ENCODE measurements around the gene SPAG17.

Gene SPAG17

GRCh38 chr1:118185084-118185832 lies at the start of gene SPAG17:
SPAG17 (minus strand) TSS chr1:118185228; CDS start chr1:118185157, 71 bp downstream.
- no peak for DNase-seq (ENCODE audit: low read depth)

DNA sequence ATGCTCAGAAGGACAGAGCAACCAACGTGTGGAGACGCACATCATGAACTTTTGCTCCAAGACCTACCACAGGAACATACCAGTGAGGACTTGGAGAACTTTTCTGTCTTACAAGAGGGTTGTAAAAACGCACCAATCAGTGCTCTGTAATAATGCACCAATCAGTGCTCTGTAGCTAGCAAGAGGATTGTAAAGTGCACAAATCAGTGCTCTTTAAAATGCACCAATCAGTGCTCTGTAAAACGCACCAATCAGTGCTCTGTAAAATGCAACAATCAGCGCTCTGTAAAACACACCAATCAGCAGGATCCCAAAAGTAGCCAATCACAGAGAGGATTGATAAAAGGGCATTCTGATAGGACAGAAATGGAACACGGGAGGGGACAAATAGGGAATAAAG lies 40.4 kb upstream of the SPAG17 start:
- DNase-seq (ENCODE audit: low read depth) = no peak

DNA sequence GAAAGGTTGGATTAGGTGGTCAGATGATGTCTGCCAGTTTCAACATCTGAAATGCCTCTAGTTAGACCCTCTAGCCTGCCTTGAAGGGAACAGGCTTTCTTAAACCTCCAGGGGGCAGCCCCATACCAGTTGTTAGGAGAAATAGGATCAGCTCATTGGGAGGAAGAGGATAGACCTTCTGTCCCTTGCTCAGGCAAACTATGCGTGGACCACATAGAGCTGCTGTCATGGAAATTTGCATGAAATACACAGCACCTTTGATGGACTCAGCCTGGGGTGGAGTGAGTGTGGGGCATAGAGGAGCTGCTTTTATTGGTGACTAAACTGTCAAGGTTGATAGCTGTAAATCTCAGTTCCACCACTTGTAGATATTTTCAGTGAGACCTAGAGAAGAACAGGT lies 38.4 kb upstream of the SPAG17 start:
- DNase-seq (ENCODE audit: low read depth) = no peak

DNA sequence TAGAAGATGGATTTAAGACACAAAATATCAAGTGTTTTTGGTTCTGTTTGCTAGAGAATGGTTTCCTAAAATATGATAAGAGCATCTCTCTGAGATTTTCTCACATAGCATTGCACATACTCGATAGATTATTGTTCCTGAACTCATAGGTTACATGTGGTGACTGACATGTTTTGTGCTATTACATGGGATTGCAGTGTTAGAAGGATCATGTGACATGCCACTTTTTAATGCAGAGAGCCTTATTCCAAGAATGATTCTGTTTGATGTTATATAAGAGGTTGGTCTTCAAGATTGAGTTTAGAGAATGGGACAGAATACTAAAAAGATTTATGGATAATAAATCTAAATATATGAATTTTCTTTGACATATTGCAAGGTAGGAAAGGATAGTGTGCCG lies 34.4 kb upstream of the SPAG17 start:
- DNase-seq (ENCODE audit: low read depth) = no peak

- no peak for DNase-seq (ENCODE audit: low read depth)
These were observed 32.3 kb upstream of the SPAG17 start for GRCh38 chr1:118217141-118217838.

GRCh38 chr1:118214866-118215265 lies 29.8 kb upstream of the SPAG17 start:
- no peak for DNase-seq (ENCODE audit: low read depth)

GRCh38 chr1:118210723-118211110 lies 25.7 kb upstream of the SPAG17 start:
- no peak for DNase-seq (ENCODE audit: low read depth)

DNA sequence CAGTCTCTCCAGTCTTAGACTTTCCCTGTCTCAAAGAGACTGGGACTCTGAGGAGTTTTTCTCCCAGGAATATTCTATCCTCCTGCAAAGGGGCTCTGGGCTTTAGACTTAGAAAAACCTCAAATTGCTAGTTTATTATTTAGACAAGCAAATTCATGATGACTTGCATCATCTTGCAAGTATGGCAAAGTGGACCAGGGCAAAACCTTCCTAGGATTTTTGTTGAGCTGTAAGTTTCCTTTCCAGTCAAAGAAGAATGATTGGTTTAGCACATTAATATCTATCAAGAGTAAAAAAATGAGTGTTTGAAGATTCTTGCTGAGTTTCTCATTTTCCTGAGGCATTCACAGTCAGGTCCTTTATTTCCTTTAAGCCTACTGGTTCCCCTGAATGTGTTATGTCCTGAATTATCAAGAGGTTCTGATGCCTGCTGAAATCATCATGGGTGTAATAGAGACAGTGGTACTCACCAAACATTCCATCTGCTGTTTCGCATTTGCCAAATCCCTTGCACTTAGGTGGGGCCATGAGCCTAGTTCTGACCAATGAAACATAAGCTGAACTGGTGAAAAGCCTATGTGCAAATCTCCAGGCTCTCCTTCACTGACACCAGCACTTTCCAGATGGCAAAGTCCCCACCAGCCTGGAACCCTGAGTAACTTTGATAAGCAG lies 25.2 kb upstream of the SPAG17 start:
- no peak for DNase-seq (ENCODE audit: low read depth)

- DNase-seq (ENCODE audit: low read depth) = no peak
These were observed 24.6 kb upstream of the SPAG17 start for GRCh38 chr1:118209648-118210047.

- DNase-seq (ENCODE audit: low read depth) = no peak
These were observed 21.9 kb upstream of the SPAG17 start for GRCh38 chr1:118206966-118207365.

- DNase-seq (ENCODE audit: low read depth) = no peak
These were observed 19.6 kb upstream of the SPAG17 start for GRCh38 chr1:118204648-118205047.

- DNase-seq (ENCODE audit: low read depth) = no peak
These were observed 19.1 kb upstream of the SPAG17 start for GRCh38 chr1:118204105-118204504.

DNA sequence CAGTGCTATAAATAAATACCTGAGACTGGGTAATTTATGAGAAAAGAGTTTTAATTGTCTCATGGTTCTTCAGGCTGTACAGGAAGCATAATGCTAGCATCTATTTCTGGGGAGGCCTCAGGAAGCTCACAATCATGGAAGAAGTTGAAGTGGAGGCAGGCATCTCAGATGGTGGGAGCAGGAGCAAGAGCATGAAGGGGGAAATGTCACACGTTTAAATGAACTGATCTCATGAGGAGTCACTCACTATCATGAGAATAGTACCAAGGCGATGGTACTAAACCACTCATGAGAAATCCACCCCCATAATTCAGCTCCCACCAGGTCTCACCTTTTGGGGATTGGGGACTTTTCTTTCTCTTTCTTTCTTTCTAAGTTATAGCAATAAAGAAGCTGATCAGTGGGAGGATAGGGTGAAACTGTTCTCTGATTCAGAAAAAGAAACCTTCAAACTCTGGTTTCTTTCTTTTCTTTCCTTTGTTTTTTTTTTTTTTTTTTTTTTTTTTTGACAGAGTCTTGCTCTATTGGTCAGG lies 17.1 kb upstream of the SPAG17 start:
- DNase-seq (ENCODE audit: low read depth) = no peak

DNA sequence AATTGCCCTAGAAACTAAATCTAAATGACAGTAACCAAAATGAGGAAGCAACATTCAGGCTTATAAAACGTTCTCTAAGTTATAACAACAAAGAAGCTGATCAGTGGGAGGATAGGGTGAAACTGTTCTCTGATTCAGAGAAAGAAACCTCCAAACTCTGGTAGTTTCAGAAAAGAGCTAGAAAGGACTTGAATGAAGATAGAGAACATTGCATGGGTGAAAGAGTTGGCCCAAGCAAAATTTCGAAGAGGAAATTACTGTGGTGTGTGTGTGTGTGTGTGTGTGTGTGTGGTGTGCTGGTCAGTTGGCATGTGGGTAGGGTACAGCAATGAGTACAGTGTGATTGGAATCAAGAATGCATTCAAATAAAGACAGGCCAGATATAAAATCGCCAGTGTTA lies 16.5 kb upstream of the SPAG17 start:
- no peak for DNase-seq (ENCODE audit: low read depth)

- DNase-seq (ENCODE audit: low read depth) = no peak
These were observed 15.8 kb upstream of the SPAG17 start for GRCh38 chr1:118200836-118201235.

DNA sequence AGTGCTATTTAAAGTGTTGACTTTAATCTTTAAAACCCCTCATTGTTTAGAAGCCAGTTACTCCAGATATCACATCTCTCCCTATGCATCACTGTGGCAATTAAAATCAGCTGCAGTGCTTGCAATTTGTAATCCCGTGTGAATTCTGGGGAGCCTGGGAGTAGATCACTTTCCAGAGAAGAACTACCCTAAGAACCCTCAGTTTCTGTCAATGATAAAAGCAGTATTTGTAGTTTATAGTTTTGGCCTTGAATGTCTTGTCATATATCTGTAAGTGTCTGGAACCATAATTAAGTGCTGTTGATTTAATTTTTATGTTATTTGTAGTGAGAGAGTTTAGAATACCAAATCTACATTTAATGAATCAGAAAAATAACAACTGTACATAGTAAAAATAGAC lies 5.5 kb upstream of the SPAG17 start:
- no peak for DNase-seq (ENCODE audit: low read depth)

- DNase-seq (ENCODE audit: low read depth) = no peak
These were observed 4.5 kb upstream of the SPAG17 start for GRCh38 chr1:118189564-118189963.

- DNase-seq (ENCODE audit: low read depth) = no peak
These were observed 3.4 kb upstream of the SPAG17 start for GRCh38 chr1:118188411-118188810.

DNA sequence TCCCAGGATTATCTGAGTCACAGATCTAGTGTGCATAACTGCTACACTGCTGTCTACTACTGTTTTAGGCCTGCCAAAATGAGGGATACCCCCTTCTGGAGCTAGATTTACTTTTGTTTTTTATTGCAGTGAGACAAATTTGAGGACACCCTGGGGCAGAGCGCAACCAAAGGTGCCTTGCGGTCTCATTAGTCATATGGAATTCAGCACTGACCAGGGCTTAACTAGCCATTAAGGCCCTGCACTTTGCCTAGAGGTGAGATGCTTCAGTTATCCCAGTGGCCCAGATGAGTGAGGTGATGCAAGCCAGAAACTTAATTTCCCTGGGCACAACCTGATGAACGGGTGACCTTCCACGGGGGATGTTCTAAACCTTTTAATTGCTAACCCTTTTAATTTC lies 998 bp upstream of the SPAG17 start:
- DNase-seq (ENCODE audit: low read depth) = no peak

DNA sequence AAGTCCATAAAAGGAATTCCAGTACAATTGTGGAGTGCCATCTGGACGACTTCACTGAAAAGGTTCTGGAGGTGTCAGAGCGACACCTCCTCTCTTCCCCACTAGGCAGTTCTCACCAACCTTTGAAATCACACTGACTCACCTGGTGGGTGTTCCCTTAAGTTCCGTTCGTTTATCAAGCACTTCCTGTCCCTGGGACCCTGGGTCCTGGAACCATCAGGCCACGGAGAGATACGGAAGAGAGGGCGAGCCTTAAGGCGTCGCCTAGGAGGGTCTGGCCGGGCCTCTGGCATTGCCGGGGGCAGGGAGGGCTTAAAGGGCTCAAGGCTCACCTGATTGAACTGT lies 317 bp downstream of the SPAG17 start:
- no peak for DNase-seq (ENCODE audit: low read depth)

DNA sequence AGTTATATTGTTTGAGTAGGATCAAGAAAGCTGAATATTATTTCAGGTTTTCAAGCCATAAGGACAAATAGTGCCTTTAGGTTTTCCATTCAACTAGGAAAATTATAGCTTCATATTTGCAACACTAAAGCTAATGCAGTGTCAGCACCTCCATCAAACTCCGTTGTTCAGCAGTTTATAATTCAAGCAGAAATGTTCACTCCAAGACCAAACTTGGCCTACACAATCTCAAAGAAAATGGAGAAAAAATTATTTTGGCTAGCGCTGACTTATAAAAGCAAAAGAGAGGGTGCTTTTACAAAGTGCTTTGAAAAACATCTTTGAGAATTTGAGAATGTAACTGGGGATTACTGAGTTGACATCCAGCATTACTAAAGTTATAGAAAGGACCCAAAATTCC lies 1.4 kb downstream of the SPAG17 start:
- no peak for DNase-seq (ENCODE audit: low read depth)

DNA sequence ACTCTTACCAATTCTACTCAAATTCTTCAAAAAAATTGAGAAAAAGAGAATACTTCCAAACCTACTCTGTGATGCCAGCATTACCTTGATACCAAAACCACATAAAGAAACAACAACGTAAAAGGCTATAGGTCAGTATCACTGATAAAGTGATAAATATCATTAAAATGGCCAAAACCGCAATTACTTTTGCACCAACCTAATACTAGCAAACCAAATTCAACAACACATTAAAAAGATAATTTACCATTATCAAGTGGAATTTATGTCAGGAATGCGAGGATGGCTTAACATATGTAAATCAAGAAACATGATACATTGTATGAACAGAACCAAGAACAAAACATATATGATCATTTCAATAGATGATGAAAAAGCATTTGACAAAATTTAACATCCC lies 7.0 kb downstream of the SPAG17 start:
- DNase-seq (ENCODE audit: low read depth) = no peak

DNA sequence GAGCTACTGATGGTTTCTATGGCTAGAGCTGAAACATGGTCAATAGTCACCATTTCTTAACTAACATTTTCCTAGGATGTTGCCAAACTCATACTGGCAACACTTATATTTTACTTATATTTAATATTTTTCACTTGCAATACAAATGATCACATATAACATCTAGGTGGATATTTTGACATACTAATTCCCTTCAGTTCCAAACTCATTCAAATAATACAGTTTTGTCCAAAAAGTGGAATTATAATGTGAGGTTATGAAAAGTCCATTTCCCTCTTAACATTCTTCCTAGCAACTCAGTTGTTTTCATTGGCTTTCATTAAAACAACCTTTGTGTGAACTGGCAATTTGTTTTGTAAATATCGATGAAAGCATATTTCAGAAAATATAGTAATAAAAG lies 16.0 kb downstream of the SPAG17 start:
- DNase-seq (ENCODE audit: low read depth) = no peak
